ENCODE results near the gene IRF2BP1.

DNA sequence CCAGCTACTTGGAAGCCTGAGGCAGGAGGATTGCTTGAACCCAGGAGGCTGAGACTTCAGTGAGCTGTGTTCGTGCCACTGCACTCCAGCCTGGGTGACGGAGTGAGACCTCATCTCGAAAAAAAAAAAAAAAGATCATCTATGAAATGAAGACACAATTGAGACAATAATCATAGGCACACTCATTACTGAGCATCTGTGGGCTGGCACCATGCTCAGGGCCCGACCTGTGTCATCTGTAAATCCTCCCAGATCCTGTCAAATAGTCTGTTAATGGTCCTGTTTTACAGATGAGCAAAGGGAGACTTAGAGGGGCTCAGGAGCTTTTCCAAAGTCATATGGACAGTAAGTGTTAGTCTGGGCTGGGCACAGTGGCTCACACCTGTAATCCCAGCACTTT, 32.8 kb upstream of the IRF2BP1 start:
- TF ChIP-seq CTCF (conservative IDR thresholded peaks at IDR 0.05; ENCODE audit: low read depth, low read length) = no peak
- TF ChIP-seq EZH2 (IDR thresholded peaks at IDR 0.05; ENCODE audit: borderline replicate concordance, low read depth, low read length, poor library complexity, severe bottlenecking) = no peak
